H1 (cell line): ENCODE results near the gene PTPA. TPM values are rescaled to one million over a fixed set of nuclear protein-coding genes. Genes with fewer than 3 reads are reported as not detected.

Experiments
- CTBP2 ChIP-seq: IDR thresholded peaks from 2 replicates; pipeline ENCODE4 v1.7.0; 2011; ENCODE audit warnings: borderline replicate concordance, mild to moderate bottlenecking, moderate library complexity, mixed read lengths, low read length; ENCODE audit not compliant: insufficient read depth, insufficient read length
- EP300 ChIP-seq, 2 experiments: IDR thresholded peaks; 1 replicate in 1 of 2; 2 replicates in 1 of 2; pipeline ENCODE4 v1.6.1; 2011 to 2012; ENCODE audit warnings: low read depth in 2 of 2, low read length in 2 of 2, mild to moderate bottlenecking in 2 of 2, borderline replicate concordance in 1 of 2, inconsistent platforms in 1 of 2, moderate library complexity in 1 of 2
- KDM5A ChIP-seq: fragments of 200-600 bp; IDR thresholded peaks from 2 replicates; pipeline ENCODE4 v1.7.1; 2012; ENCODE audit warnings: mild to moderate bottlenecking, low read length, inconsistent platforms, mixed read lengths
- TAF1 ChIP-seq: IDR thresholded peaks from 2 replicates; pipeline ENCODE4 v1.6.1; 2011; ENCODE audit warnings: mild to moderate bottlenecking, low read depth, low read length
- YY1 ChIP-seq: IDR thresholded peaks from 2 replicates; pipeline ENCODE4 v1.6.1; 2011; ENCODE audit warnings: low read depth, mild to moderate bottlenecking, low read length
- polyA plus RNA-seq, 7 experiments: library from polyadenylated mRNA; depleted of rRNA in 3 of 7; stranded (reverse) in 5 of 7; unstranded in 2 of 7; fragments of >200 nt in 5 of 7; fragments of 200-250 nt in 2 of 7; gene quantifications; 1 replicate in 5 of 7; 2 replicates in 1 of 7; 4 replicates in 1 of 7; pipeline versions ENCODE4 v1.2.1 to v1.2.3, GENCODE V29; 2011 to 2013; ENCODE audit warnings: missing spikeins in 2 of 7, mixed read lengths in 2 of 7
- total RNA-seq: library from RNA; stranded (reverse); fragmentation: NEBNext Ultra II Directional; extraction: Animal tissue kit (Norgen Biotek cat#: 25700); gene quantifications from 2 replicates; pipeline ENCODE4 v1.2.1, GENCODE V29; 2021

The PTPA gene
- total and polyA plus RNA-seq, 2 of the 8 experiments (the other 6 are each of a cell fraction or from before 2014, with no cell fraction given), result 114 to 145 TPM

- no peak for TF ChIP-seq KDM5A
- no peak for TF ChIP-seq CTBP2
- TF ChIP-seq TAF1, result no peak
- TF ChIP-seq YY1, result no peak
- TF ChIP-seq EP300 (IDR thresholded peaks at IDR 0.05; ENCODE audit: borderline replicate concordance in 1 of 2, low read depth in 2 of 2, low read length in 2 of 2), result no peak
Measured at GRCh38 chr9:129133082-129133481, 21.9 kb downstream of the PTPA start (continued).
